ENCODE results near the gene ZNF280B. TPM values are rescaled to one million over a fixed set of nuclear protein-coding genes. Genes with fewer than 3 reads are reported as not detected.

ZNF280B gene
- total and polyA plus RNA-seq, 9 of the 15 experiments (the other 6 are each of a cell fraction or from before 2014, with no cell fraction given): 7.7 to 29.9 (median 20.0) TPM

- TF ChIP-seq ZNF655 (CRISPR knock-in tag; IDR thresholded peaks at IDR 0.05): no peak
- no peak for TF ChIP-seq CEBPB (tag; IDR thresholded peaks at IDR 0.05)
- TF ChIP-seq CBX2 (IDR thresholded peaks at IDR 0.05; ENCODE audit: insufficient read depth, low read length, poor library complexity, severe bottlenecking): no peak
- peak; percentile 87; the same call in 1 of the 2 replicates for TF ChIP-seq GABPB2 (CRISPR knock-in tag; conservative IDR thresholded peaks at IDR 0.05)
- peak; percentile 30 for TF ChIP-seq RBM39 (optimal IDR thresholded peaks at IDR 0.05; ENCODE audit: low read depth, low read length)
- peak; percentile 99 for TF ChIP-seq XRCC3 (IDR thresholded peaks at IDR 0.05)
- TF ChIP-seq TEAD2 (tag; IDR thresholded peaks at IDR 0.05): 0 out of 2 replicates have a peak, but pooled peaks have one; percentile 23
- no peak for TF ChIP-seq RERE (CRISPR knock-in tag; IDR thresholded peaks at IDR 0.05; ENCODE audit: borderline replicate concordance)
- TF ChIP-seq SPI1 (IDR thresholded peaks at IDR 0.05; ENCODE audit: borderline replicate concordance, low read depth, low read length): no peak
- 0 out of 6 replicates have a peak, but pooled peaks of 1 of the 3 experiments have one; percentile 0 for TF ChIP-seq ZBTB11 (CRISPR knock-in tag; IDR thresholded peaks at IDR 0.05)
- no peak for TF ChIP-seq NCOA1 (IDR thresholded peaks at IDR 0.05; ENCODE audit: low read depth)
- TF ChIP-seq ZNF586 (CRISPR knock-in tag; conservative IDR thresholded peaks at IDR 0.05): no peak
- TF ChIP-seq MCM5 (IDR thresholded peaks at IDR 0.05; ENCODE audit: low read depth): no peak
- no peak for TF ChIP-seq STAT5A (IDR thresholded peaks at IDR 0.05; ENCODE audit: borderline replicate concordance, low read length)
- no peak for TF ChIP-seq SP2 (IDR thresholded peaks at IDR 0.05; ENCODE audit: extremely low read depth, low read depth, low read length, poor library complexity, severe bottlenecking)
- TF ChIP-seq ZNF174 (CRISPR knock-in tag; IDR thresholded peaks at IDR 0.05): no peak
These were observed 49.5 kb downstream of the ZNF280B start (continued) for GRCh38 chr22:22458896-22459588.

Measured in K562 (cell line).